ENCODE measurements around the gene OCRL.
A peak's percentile ranks its signal among the peaks of the same experiment; 100 is the strongest.

OCRL gene

DNA sequence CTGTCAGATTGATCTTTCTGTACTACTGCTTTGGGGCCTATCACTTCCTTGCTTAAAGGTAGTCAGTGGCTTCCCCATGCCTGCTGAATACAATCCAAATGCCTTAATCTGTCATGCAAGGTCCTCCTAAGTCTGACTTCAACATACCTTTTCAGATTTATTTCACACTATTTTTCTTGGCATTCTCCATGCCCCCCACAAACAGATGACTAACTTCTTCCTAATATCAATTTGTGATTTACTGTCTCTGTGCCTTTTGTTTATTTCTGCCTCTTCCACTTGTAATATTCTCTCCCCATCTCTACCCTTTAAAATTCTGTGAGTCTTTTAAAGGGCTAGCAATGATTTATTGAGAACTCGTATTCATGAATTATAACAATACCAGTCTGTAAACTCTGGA lies 41.8 kb downstream of the OCRL start:
- DNase-seq (ENCODE audit: low read depth in 1 of 2, low spot score in 1 of 2): no peak

DNA sequence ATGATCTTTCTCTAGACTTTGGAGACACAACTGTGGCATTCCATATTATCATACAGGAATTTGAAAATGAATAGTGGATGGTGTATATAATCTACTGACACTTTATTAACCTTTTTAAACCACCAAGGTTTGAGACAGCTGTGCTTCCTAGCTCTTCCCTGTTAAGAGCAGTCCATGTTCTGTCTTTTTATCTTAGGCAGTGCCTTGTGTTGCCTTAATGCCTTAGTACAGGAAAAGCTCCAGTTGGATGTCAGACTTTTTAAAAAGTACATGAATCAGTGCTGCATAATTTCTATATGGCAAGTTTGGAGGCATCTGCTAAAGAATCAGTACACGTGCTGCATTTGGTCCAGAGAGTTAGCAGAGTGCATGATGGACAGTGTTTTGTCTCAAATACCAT lies 45.1 kb downstream of the OCRL start:
- DNase-seq (ENCODE audit: low read depth in 1 of 2, low spot score in 1 of 2): no peak

DNA sequence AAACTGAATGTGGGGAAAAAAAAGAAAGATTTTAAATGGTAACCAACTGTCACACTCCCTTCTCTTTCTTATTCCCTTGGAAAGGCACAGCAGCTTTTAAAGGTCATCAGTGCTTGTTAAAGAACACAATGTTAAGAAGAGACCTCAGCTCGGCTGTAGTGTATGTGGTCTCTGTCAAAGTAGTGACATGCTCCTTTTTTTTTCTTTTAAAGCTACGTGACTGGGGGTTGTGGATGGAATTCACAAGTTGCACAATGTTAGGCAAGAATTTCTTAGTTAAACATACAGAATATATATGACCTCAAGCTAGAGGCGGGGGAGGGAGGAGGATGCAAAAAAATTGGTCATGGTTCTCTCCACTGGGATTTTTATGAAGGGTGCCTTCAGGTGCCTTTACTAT lies 45.6 kb downstream of the OCRL start:
- no peak for DNase-seq (ENCODE audit: low read depth in 1 of 2, low spot score in 1 of 2)

DNA sequence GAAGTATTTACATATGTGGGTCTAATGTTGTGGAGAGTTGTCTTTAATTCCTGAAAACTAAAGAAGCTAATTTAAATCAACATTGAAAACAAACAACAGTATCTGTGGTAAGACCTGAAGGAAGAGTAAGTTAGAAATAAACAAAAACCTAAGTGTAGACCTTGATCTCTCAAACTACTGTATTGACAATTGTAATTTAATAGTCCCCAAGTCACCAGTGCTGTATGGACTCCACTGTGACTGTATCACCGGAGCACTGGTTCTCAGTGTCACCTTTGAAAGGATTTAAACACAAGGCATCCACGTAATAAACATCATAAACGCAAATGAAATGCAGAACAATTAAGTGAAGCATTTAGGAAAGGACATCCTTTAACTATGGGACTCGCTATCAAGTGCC lies 46.4 kb downstream of the OCRL start:
- no peak for DNase-seq (ENCODE audit: low read depth in 1 of 2, low spot score in 1 of 2)

DNA sequence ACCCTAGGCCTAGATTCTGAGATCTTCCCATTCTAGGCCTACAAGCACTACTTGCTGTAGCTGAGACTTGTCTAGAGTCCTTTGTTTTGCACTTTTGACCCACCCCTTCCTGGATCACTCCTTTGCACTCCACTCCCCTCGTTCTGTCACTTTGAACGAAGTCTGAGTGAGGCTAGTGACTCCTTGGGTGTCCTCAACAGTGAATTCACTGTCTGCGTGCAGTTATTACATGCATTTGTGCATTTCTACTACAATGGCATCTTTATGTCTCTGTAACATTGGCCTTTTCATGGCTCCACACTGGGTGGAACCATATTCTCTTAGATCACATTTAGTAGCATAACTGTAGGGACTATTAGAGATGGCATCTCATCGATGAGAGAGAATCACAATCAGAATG lies 50.5 kb downstream of the OCRL start:
- DNase-seq (ENCODE audit: low read depth in 1 of 2, low spot score in 1 of 2): no peak

DNA sequence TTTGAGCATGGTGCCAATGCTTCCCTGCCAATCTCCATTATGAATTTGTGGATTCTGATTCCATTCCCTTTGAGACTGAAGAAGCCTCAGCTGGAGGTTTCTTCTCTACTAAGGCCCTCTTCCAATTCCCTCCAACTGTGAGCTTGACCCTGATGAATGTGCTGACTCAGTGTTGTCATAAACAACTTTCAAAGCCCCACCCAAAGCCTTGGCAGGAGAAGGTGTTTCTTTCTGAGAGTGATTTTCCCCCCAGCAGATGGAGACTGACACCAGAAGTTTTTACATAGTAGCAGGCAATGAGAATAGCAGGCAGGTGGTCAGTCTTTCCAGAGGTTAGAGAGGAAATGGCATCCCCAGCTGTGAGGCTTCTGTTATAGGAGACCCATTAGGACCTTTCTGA lies 53.1 kb downstream of the OCRL start:
- DNase-seq (ENCODE audit: low read depth in 1 of 2, low spot score in 1 of 2): no peak

DNA sequence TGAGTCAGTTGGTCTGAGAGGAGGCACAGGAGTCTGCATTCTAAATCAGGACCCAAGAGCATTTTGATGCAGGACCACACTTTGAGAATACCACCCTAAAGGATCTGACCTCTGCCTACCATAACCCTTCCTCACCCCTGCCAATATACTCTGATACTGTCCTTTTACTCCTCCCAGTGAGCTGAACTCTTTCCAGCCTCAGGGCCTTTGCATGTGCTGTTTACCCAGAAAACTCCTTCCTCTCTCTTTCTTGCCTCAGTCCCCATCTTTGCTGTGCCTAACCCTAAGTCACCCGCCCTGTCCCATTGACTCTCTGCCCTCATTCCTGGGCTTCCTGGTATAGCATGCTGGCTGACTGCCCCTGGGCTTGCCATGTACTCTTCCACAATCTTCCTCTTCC lies 54.7 kb downstream of the OCRL start:
- no peak for DNase-seq (ENCODE audit: low read depth in 1 of 2, low spot score in 1 of 2)

DNA sequence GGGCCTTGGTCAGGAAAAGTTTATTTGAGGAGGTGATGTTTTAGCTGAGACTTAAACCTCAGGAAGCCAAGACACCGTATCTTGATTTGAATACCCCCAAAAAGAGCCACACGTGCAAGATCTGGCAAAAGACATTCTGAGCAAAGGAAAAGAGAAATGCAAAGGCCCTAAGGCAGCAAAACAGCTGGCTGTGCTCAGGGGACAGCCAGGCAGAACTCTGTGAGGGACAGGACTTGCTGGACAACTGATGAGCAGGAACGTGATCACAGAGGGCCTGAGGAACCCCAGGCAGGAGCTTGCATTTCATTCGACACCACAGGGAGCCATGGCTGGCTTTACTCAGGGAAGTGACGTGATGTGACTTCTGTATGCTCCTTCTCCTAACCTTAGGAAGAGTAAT lies 56.0 kb downstream of the OCRL start:
- DNase-seq (ENCODE audit: low read depth in 1 of 2, low spot score in 1 of 2): no peak

DNA sequence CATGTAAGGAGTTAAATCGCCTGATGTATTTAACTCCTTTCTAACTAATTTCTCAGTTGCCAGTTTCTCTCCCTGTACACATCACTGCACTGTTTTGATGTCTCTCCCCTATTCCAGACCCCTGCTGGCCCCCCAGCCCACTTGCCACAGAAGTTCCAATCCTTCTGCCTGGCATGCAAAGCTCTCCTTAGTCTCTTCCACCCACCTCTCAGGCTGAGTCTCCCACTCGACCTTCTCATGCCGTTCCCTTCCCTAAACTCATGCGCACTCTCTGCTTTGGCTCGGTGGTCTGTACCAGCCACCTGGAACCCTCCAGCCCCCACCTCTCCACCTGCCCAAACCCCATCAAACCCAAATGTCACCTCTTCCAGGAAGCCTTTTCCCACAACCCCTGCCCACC lies 57.8 kb downstream of the OCRL start:
- DNase-seq (ENCODE audit: low read depth in 1 of 2, low spot score in 1 of 2): no peak

DNA sequence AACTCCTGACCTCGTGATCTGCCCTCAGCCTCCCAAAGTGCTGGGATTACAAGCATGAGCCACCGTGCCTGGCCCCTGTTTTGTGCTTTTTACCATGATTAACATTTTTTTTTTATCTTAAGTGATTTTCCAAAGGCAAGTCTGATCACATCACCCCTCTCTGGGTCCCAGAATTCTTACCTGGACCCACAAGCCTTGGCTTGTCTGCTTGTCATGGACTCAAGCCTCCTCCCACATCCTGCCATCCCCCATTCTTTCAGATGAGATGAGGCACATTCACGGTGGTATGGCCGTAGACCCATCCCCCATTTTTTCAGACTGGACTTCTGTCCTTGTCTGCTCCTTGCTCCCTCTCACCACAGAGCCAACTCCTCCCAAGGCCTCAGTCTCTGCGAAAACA lies 59.4 kb downstream of the OCRL start:
- DNase-seq (ENCODE audit: low read depth in 1 of 2, low spot score in 1 of 2): no peak

DNA sequence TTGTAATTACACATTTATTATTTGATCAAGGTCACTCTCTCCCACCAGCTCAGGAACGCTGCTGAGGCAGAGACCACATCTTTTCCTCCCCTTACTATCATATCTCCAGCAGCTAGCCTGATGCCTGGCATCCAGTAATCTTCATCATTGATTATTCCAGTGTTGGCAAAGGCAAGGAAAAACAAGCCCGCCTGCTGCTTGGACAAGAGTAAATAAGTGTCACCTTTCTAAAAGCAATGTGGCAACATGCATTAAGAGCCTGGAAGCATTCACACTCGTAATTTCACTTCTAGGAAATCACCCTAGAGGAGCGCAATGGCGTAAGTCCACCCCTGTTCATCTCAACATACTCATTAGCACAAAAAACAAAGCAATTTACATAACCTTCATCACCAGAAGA lies 59.9 kb downstream of the OCRL start:
- no peak for DNase-seq (ENCODE audit: low read depth in 1 of 2, low spot score in 1 of 2)

DNA sequence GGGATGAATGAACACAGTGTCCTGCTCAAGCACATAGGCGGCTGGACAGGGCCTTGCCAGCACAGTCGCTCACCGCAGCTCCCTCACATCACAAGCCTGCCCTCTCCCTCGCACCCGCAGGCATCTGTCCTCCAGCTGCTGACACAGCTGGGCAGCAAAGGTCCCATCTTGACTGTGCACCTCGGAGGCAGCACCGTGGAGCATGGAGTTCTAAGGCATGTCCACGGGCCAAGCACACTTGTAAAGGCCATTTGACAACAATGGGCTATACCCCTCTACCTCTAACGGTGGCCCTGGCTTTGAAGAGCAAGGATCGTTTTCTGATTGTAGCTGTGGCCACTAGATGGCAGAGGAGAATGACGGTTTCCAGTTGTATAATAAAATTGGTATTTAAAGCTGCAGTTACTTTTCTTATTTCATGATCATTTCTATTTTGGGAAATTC lies 60.9 kb downstream of the OCRL start:
- DNase-seq (ENCODE audit: low read depth in 1 of 2, low spot score in 1 of 2): no peak

DNA sequence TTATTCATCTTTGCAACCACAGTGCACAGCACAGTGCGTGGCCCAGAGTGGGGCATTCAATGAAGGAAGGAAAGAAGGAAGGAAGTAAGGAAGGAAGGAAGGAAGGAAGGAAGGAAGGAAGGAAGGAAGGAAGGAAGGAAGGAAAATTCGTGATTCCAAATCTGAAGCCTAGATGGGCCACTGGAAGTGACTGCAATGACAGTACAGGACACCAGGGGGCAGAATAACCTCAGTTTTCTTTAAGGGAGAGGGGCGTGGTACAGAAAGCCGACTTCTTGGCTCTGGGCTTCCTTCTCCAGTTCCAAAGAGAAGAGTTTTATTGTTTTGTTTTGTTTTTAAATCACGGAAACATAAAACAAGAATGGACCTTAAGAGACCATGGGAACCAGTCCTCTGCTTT lies 66.9 kb downstream of the OCRL start:
- DNase-seq (ENCODE audit: low read depth in 1 of 2, low spot score in 1 of 2): peak in 1 of 2 donors; percentile 34

DNA sequence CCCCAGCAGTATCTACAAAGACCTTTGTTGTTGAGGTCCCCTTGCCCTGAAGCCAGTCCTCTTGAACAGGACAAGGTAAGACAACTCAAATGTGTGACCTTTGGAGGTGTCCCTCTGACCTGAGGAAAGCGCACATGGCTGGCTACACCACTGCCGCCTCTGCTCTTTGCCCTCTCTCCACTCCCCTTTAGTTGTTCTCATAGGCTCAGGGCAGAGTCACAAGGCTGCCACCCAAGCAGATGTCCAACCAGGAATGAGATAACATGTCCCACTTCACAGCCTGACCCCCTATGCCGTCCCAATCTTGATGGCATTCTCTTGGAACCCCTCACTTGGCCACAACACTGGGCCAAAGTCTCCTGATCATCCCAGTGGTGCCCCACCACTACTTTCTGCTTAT lies 68.4 kb downstream of the OCRL start:
- DNase-seq (ENCODE audit: low read depth in 1 of 2, low spot score in 1 of 2): no peak

DNA sequence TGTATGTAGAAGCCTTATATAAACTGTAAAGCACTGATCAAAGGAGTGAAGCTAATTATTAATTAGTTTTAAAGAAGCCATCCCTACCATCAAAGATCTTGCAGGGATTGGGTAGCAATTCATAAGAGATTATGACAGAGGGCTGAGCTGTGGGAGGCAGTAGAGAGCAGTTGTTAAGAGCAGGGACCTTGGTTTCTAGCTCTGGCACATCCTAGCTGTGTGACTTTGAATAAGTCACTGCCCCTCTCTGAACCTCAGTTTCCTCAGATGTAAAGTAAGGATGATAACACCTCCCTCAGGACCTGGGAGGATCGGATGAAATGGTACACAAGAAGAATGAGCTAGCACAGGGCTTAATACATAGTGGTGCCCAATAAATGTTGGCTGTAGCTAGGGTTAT lies 69.3 kb downstream of the OCRL start:
- no peak for DNase-seq (ENCODE audit: low read depth in 1 of 2, low spot score in 1 of 2)

DNA sequence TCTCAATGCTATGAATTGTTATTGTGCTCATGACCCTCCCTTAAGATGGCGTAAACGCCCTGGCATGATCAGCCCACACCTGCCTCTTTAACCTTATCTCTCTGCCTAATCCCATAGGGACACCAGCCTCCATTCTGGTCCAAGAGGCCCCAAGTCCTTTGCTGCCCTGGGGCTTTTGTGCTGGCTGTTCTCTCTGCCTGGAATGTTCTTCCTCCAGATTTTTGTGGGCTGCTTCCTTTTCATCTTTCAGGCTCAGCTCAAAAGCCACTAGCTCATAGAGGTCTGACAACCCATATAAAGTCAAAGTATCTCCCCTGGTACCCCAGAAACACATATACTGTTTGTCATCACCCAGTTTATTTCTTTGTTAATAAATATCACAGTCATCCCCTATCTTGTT lies 72.3 kb downstream of the OCRL start:
- no peak for DNase-seq (ENCODE audit: low read depth in 1 of 2, low spot score in 1 of 2)

DNA sequence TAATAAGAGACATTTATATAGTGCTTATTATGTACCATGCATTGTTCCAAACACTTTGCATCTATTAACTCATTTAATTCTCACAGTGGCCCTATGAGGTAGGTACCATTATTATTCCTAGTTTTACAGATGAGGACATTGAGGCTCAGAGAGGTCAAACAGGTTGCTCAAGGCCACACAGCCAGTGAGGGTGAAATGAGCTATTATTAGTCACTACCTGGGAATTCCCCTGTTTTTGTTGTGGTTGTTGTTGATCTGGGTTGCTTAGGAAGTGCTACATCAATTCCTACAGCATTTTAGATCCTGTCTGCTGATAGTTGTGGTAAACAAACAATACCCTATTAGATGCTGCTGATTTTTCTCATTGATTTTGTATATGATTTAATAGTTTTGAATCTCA lies 73.5 kb downstream of the OCRL start:
- no peak for DNase-seq (ENCODE audit: low read depth in 1 of 2, low spot score in 1 of 2)

DNA sequence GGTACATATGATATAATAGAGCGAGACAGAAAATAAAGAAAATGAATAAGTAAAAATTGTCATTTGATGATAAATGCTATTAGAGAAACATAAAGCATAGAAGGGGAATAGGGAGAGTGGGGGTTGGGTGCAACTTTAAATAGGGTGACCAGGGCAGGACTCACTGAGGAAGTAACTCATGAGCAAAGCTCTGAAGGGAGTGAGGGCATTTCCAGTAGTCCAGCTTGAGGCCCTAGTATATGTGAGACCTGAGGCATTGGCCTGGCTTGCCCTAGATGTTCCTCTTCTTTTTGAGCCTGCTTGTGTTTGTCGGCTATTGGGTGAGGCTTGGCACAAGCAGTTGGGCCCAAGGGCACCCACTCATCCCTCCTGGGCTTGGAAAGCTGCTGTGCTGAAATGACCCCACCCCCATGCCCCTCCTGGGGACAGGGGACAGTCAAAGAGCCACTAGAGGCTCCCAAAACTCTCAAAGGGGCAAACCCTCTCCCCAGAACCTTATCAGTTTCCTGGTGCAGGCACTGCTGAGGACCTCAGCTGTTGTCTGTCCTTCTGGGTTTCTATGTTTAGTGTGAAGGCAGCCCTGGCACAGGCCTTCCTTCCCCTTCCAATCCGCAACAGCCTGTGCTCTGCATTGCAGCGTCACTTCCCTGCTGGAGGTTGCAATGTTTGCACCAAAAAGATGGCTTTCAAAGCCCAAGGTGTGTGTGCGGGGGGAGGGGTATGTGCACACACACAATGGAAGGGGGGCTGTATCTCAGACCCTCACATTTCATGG lies 74.6 kb downstream of the OCRL start:
- DNase-seq (ENCODE audit: low read depth in 1 of 2, low spot score in 1 of 2): no peak

DNA sequence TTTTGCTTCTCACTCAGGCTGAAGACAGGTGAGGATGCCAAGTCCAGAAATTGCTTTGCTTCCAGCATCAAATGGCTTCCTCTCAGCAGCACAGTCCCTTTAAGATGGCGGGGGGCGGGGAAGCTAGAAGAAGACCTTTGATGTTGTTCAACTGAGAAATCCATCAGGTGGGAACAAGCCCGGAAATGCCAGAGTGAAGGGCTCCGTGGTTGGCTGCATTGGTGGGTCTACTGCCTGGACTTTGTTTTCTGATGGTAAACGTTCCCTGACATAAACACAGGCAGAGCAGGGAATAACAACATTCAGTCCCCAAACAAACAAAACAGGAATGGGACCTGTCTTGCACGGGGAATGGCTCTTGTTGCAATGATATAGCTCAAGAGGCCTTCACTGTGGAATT lies 77.4 kb downstream of the OCRL start:
- DNase-seq (ENCODE audit: low read depth in 1 of 2, low spot score in 1 of 2): no peak

DNA sequence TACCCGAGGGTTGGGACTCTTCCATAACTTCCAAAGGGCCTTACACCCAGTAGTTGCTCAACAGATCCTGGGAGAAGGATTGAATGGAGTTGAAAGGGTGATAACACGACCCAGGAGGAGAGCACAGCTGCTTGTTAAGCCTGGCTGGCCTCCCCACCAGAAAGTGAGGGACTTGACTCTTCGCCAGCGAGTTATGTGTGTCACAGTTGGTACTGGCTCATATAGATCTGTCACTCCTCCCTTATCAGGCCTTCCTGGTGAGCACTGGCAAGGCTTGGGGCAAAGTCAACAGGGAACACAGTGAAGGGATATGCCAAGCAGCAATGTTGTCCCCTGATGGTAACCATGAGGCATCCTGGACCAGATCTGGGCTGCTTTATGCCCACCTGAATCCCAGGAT lies 78.9 kb downstream of the OCRL start:
- no peak for DNase-seq (ENCODE audit: low read depth in 1 of 2, low spot score in 1 of 2)

DNA sequence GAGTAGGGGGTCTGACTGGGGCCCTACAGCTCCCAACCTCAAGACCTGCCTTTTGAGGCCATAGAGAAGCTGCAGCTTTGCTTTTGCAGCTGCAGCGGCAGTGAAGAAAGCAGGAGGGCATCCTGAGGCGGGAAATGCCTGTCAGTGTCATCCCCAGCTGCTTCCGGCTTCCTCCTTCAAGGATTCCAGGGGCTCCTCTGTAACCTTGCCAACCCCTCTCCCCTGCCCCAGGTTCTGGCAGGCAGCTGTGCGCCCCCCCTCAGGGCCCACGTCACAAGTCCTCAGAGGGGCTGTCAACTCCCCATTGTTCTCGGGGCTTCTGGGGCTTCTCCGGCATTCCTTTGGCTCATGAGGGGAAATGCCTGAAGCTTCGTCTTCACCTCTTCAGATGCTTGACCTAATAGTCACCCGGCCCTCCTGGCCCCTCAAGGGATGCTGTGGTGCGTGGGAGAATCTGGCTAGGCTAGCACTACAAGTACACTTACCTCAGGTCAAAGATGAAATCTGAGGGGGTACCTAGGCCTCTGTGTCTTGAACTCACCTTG lies 82.8 kb downstream of the OCRL start:
- DNase-seq (ENCODE audit: low read depth in 1 of 2, low spot score in 1 of 2): no peak

DNA sequence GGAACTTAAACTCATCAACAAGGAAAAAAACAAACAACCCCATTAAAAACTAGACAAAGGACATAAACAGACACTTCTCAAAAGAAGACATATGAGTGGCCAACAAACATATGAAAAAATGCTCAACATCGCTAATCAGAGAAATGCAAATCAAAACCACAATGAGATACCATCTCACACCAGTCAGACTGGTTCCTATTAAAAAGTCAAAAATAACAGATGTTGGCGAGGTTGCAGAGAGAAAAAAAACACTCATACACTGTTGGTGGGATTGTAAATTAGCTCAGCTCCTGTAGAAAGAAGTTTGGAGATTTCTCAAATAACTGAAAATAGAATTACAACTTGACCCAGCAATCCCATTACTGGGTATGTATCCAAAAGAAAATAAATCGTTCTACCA lies 86.0 kb downstream of the OCRL start:
- no peak for DNase-seq (ENCODE audit: low read depth in 1 of 2, low spot score in 1 of 2)

DNA sequence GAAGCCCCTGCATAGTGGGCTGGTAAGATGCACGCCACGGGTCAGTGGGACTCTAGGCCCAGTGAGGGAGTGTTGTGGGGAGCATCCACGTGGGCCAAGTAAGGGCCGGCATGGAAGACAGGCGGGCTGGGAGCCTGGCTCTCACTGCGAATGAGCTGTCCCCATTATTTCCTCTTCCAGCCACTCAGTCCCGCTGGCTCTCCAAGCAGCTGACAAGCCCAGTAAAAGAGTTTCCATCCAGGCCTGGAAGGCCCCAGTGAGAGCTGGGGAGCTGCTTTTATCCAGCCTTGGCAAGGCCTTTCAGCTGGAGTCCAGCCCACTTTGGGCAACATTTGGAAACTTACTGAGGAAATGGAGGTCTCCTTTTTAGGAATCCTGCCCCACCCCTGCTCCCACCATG lies 89.8 kb downstream of the OCRL start:
- no peak for DNase-seq (ENCODE audit: low read depth in 1 of 2, low spot score in 1 of 2)

Measured in activated CD4-positive, alpha-beta T cell treated with anti-CD3 and anti-CD28 coated beads, Interleukin-2, amount 50 U/mL, for 24 hours (primary cell).